Measurements from ENCODE around the gene BICD2. TPM values are rescaled to one million over a fixed set of nuclear protein-coding genes. Genes with fewer than 3 reads are reported as not detected.

BICD2 gene
- total and polyA plus RNA-seq, 10 of the 15 experiments (the other 5 are each of a cell fraction or from before 2014, with no cell fraction given), result 5.3 to 25.5 (median 14.4) TPM

- POLR2A ChIA-PET, result interaction anchor here (0.5 to 1.2 kb wide), 4 partner anchors 11 to 34 kb away, joined by 3 read pairs; no protein-coding TSS in a partner anchor
- peaks cover 20% of the 10 kb centered on the region for H3K4me1 ChIP-seq (ENCODE audit: control insufficient read depth, insufficient read depth, low read length)
- peak overlapping the region; percentile 56 for H3K27ac ChIP-seq (ENCODE audit: control insufficient read depth, insufficient read depth)
- H2AFZ ChIP-seq (ENCODE audit: control insufficient read depth, low read depth, low read length), result no peak overlapping the region
- no peak for ATAC-seq
- peaks cover 55% of the 10 kb centered on the region for H3K79me2 ChIP-seq (ENCODE audit: control insufficient read depth, insufficient read depth, low read length)
- H3K4me3 ChIP-seq, result peak overlapping the region; percentile 97
- 50% methylated on average over 19 of the region's 19 CpGs for WGBS (ENCODE audit: insufficient coverage, insufficient replicate concordance, low lambda C conversion rate, missing lambda C conversion rate)
- peak overlapping the region; percentile 76 for H3K9ac ChIP-seq (ENCODE audit: control insufficient read depth, insufficient read depth, low read length)
- no peak for FAIRE-seq
- intact Hi-C loops (cut with micrococcal nuclease; ENCODE audit: unreplicated experiment) (loop anchor here (5.0 kb wide), 1 partner anchor 114 kb away; the partner anchor contains the start of gene ZNF484), in situ Hi-C loops (cut with MboI) (no loop called here)
- SMC1A ChIA-PET (ENCODE audit: uncharacterized antibody, unreplicated experiment), result interaction anchor here (1.3 to 2.0 kb wide), 3 partner anchors 28 to 97 kb away, joined by 3 to 5 read pairs (median 4); partner anchors contain the start of gene IPPK
- no peak for TF ChIP-seq ELK1 (IDR thresholded peaks at IDR 0.05; ENCODE audit: low read depth, low read length)
- TF ChIP-seq ZNF592 (IDR thresholded peaks at IDR 0.05), result no peak
- TF ChIP-seq ZNF207 (IDR thresholded peaks at IDR 0.05; ENCODE audit: borderline replicate concordance), result no peak
- TF ChIP-seq RELA (IDR thresholded peaks at IDR 0.05; ENCODE audit: borderline replicate concordance, partially characterized antibody), result no peak
- TF ChIP-seq FOXK2 (IDR thresholded peaks at IDR 0.05), result no peak
- no peak for TF ChIP-seq RUNX3 (IDR thresholded peaks at IDR 0.05; ENCODE audit: low read length)
- no peak for TF ChIP-seq IKZF1 (conservative IDR thresholded peaks at IDR 0.05)
- TF ChIP-seq GATAD2B (conservative IDR thresholded peaks at IDR 0.05; ENCODE audit: low read depth), result no peak
- TF ChIP-seq MXI1 (IDR thresholded peaks at IDR 0.05; ENCODE audit: low read depth, low read length), result no peak
- TF ChIP-seq RFX5 (IDR thresholded peaks at IDR 0.05; ENCODE audit: low read depth, low read length), result no peak
- no peak for TF ChIP-seq ATF7 (IDR thresholded peaks at IDR 0.05; ENCODE audit: low read depth)
- no peak for TF ChIP-seq WRNIP1 (IDR thresholded peaks at IDR 0.05; ENCODE audit: borderline replicate concordance, low read depth, low read length)
- no peak for TF ChIP-seq BHLHE40 (IDR thresholded peaks at IDR 0.05; ENCODE audit: borderline replicate concordance in 1 of 2, low read depth in 2 of 2, low read length in 1 of 2)
- TF ChIP-seq TAF1 (IDR thresholded peaks at IDR 0.05; ENCODE audit: borderline replicate concordance, low read depth, low read length), result no peak
- BruUV-seq (replicated peaks), result no TSS peak
- no peak for DNase-seq (ENCODE audit: low read depth, low spot score)
- no peaks in the 10 kb centered on the region for H3K9me3 ChIP-seq (replicated peaks; ENCODE audit: control insufficient read depth, insufficient read depth, low read length)
- H3K36me3 ChIP-seq (ENCODE audit: control insufficient read depth in 2 of 2, insufficient read depth in 2 of 2, low read length in 1 of 2), result no peaks in the 10 kb centered on the region
- H4K20me1 ChIP-seq (ENCODE audit: control insufficient read depth, insufficient read depth), result peaks cover 9% of the 10 kb centered on the region; the same call in 1 of the 2 replicates
- RAD21 ChIA-PET (ENCODE audit: unreplicated experiment), result interaction anchor here (0.9 to 2.0 kb wide), 2 partner anchors 22 to 93 kb away, joined by 3 to 8 read pairs; partner anchors contain the start of gene IPPK
- no peaks in the 10 kb centered on the region for H3K27me3 ChIP-seq (replicated peaks in 1 of 2; ENCODE audit: control insufficient read depth in 2 of 2, insufficient read depth in 2 of 2, low read length in 1 of 2)
- CTCF ChIA-PET, result interaction anchor here (0.7 to 2.9 kb wide), 8 partner anchors 16 to 622 kb away, joined by 3 to 7 read pairs (median 3); no protein-coding TSS in a partner anchor
- H3K4me2 ChIP-seq (ENCODE audit: control insufficient read depth, insufficient read depth), result peak overlapping the region; percentile 96
These were observed 1.6 kb downstream of the BICD2 start for GRCh38 chr9:92762781-92763708.
